Psoas muscle (tissue), 8 donors: Measurements from ENCODE around the gene TJP2. TPM values are rescaled to one million over a fixed set of nuclear protein-coding genes. Genes with fewer than 3 reads are reported as not detected.

Source experiments
- ATAC-seq, 4 donors: fragments of 200-7000 bp; cut with Tn5 transposase; one replicate each; pipeline ENCODE4 v1.9.1; 2020; ENCODE audit warnings: moderate library complexity in 3 of 4, mild to moderate bottlenecking in 2 of 4
- DNase-seq, 2 donors: peaks; one replicate each; pipeline ENCODE4 v3.0.0-alpha.2; 2020
- H3K27ac ChIP-seq: fragments of 200-600 bp; one replicate; pipeline ENCODE4 v1.8.0; 2022
- H3K27me3 ChIP-seq, 3 donors: fragments of 200-600 bp in 1 of 3; one replicate each; pipeline versions ENCODE4 v1.6.1 to v1.8.0; 2013 to 2022; ENCODE audit warnings: low read length in 2 of 3, mild to moderate bottlenecking in 2 of 3, moderate library complexity in 1 of 3; ENCODE audit not compliant: insufficient read depth in 3 of 3
- H3K36me3 ChIP-seq, 2 donors: fragments of 200-600 bp in 1 of 2; one replicate each; pipeline versions ENCODE4 v1.6.1 to v1.8.0; 2013 to 2022; ENCODE audit warnings: low read depth in 1 of 2, mild to moderate bottlenecking in 1 of 2, moderate library complexity in 1 of 2; ENCODE audit not compliant: insufficient read depth in 1 of 2
- H3K4me1 ChIP-seq: fragments of 200-600 bp; one replicate; pipeline ENCODE4 v1.8.0; 2022
- H3K4me3 ChIP-seq: fragments of 200-600 bp; one replicate; pipeline ENCODE4 v1.8.0; 2022; ENCODE audit warnings: mild to moderate bottlenecking
- H3K9me3 ChIP-seq: fragments of 200-600 bp; one replicate; pipeline ENCODE4 v1.8.0; 2022
- CTCF ChIP-seq: fragments of 200-600 bp; IDR thresholded peaks from one replicate; pipeline ENCODE4 v1.8.0; 2022; ENCODE audit warnings: antibody characterized with exemption
- WGBS, 3 donors: extraction: QIAGEN DNeasy Blood & Tissue Kit; methylation state at CpG; one replicate each; pipeline versions ENCODE4 v1.1.6 to v1.1.7; 2013; 5-methylcytosine and 5-hydroxymethylcytosine counted together
- intact Hi-C, 2 donors: fragments of 100-400 bp; cut with DNase I; formaldehyde crosslinking; loops; one replicate each; pipeline versions ENCODE4 v1.11.0 to v1.14.2; 2022
- polyA plus RNA-seq, 3 donors: library from polyadenylated mRNA; stranded (reverse); fragments of 200-250 nt; gene quantifications; one replicate each; pipeline ENCODE4 v1.2.3, GENCODE V29; 2013
- total RNA-seq, 4 donors: library from RNA; stranded (reverse); fragmentation: NEBNext Ultra II Directional in 2 of 4; extraction: Animal tissue kit (Norgen Biotek cat#: 25700) in 2 of 4; gene quantifications; one replicate each; pipeline versions ENCODE4 v1.2.1 to v1.2.4, GENCODE V29; 2021 to 2023
- donor health status: healthy with polysubstance abuse.
- donor health status: DM: no; HTN: no; CAD: no; lungs with moderate emphysema.
- donor health status: Bipolar disorder and iron deficiency.
- donor health status: healthy.
- donor health status: DM: yes; HTN: yes; CAD: no.
- donor health status: DM: no; HTN: no; CAD: no.
- donor health status: DM: no; HTN: no; CAD: no.
- donor health status: DM: yes; HTN: yes; CAD: no.

The TJP2 gene
- total and polyA plus RNA-seq, 7 donors, result 6.6 to 25.1 (median 14.8) TPM

GRCh38 chr9:69295872-69296552 is 121.9 kb downstream of the TJP2 start:
- Histone ChIP-seq H3K4me1 (no peaks in the 10 kb centered on the region), H3K4me3 (peak overlapping the region; percentile 5), H3K27me3 (no peaks in the 10 kb centered on the region), H3K27ac (peak overlapping the region; percentile 55), H3K36me3 (no peaks in the 10 kb centered on the region), H3K9me3 (no peaks in the 10 kb centered on the region)
- DNase-seq (peak; percentile 16 to 56), ATAC-seq (peak; percentile 92 to 99 (median 96))
- intact Hi-C loops, result loop anchor here (1.0 to 2.0 kb wide), 2 partner anchors 19 to 23 kb away; no protein-coding TSS in a partner anchor
- 18 to 34% (median 30%) methylated on average over 9 of the region's 9 CpGs for WGBS, 3 donors
- TF ChIP-seq CTCF, result no peak

GRCh38 chr9:69297300-69297980 is 123.4 kb downstream of the TJP2 start:
- Histone ChIP-seq H3K4me1 (no peaks in the 10 kb centered on the region), H3K36me3 (no peaks in the 10 kb centered on the region), H3K9me3 (no peaks in the 10 kb centered on the region), H3K27ac (no peak overlapping the region), H3K4me3 (no peak overlapping the region), H3K27me3 (no peaks in the 10 kb centered on the region)
- intact Hi-C loops, result loop anchor here in 1 of 2 donors (2.0 kb wide), 1 partner anchor 21 kb away; no protein-coding TSS in a partner anchor
- ATAC-seq (no peak), DNase-seq (no peak)
- 85 to 86% (median 85%) methylated on average over 11 of the region's 11 CpGs for whole genome bisulfite sequencing, 3 donors
- TF ChIP-seq CTCF, result no peak

- no peaks in the 10 kb centered on the region for H3K36me3 ChIP-seq
- no peak overlapping the region for H3K27ac ChIP-seq
- no peak for ATAC-seq
- intact Hi-C loops, result no loop called here
- WGBS, 3 donors, result 79 to 82% (median 81%) methylated on average over 1 of the region's 1 CpG
- H3K27me3 ChIP-seq, result no peaks in the 10 kb centered on the region
- no peak for DNase-seq
- H3K9me3 ChIP-seq, result no peaks in the 10 kb centered on the region
- no peak overlapping the region for H3K4me3 ChIP-seq
- TF ChIP-seq CTCF, result no peak
- H3K4me1 ChIP-seq, result no peaks in the 10 kb centered on the region
Measured at GRCh38 chr9:69299315-69299714, 125.2 kb downstream of the TJP2 start.

GRCh38 chr9:69299826-69300225 is 125.7 kb downstream of the TJP2 start:
- no peak for TF ChIP-seq CTCF
- Histone ChIP-seq H3K36me3 (no peaks in the 10 kb centered on the region), H3K27ac (no peak overlapping the region), H3K4me1 (no peaks in the 10 kb centered on the region), H3K9me3 (no peaks in the 10 kb centered on the region), H3K4me3 (no peak overlapping the region), H3K27me3 (no peaks in the 10 kb centered on the region)
- DNase-seq (no peak), ATAC-seq (no peak)
- WGBS, 3 donors, result 32 to 44% (median 40%) methylated on average over 1 of the region's 1 CpG
- intact Hi-C loops, result no loop called here
